22Rv1 (cell line): ENCODE results near the gene MAPK6.
A peak's percentile ranks its signal among the peaks of the same experiment; 100 is the strongest.

Source experiments
- H3K27ac ChIP-seq: fragments of 450-650 bp; 2 replicates; pipeline ENCODE4 v1.5.1; 2017
- CTCF ChIP-seq: fragments of 450-650 bp; IDR thresholded peaks from 2 replicates; pipeline ENCODE4 v1.5.1; 2017; ENCODE audit warnings: mild to moderate bottlenecking
- ZFX ChIP-seq: fragments of 450-650 bp; IDR thresholded peaks from 2 replicates; pipeline ENCODE4 v1.6.1; 2017; ENCODE audit warnings: antibody characterized with exemption, borderline replicate concordance

Gene MAPK6

GRCh38 chr15:52018693-52019393, at the start of gene MAPK6:
Gene MAPK6, plus strand, starts transcription at chr15:52019219. Its CDS starts 27,242 bp downstream, at chr15:52046461.
- peak within 1 kb of the TSS; percentile 98 for H3K27ac ChIP-seq
- TF ChIP-seq ZFX (no peak), CTCF (no peak; the same call in 1 of the 2 replicates)

GRCh38 chr15:51969728-51970127, 49.3 kb upstream of the MAPK6 start:
- no peak for TF ChIP-seq CTCF
- TF ChIP-seq ZFX: no peak
- H3K27ac ChIP-seq: peak overlapping the region; percentile 83

GRCh38 chr15:51970132-51970817, 48.7 kb upstream of the MAPK6 start:
- TF ChIP-seq ZFX (no peak), CTCF (no peak)
- H3K27ac ChIP-seq: peak overlapping the region; percentile 83

- H3K27ac ChIP-seq: peak overlapping the region; percentile 83
- TF ChIP-seq ZFX: no peak
- TF ChIP-seq CTCF: no peak
Measured at GRCh38 chr15:51971032-51971374, 48.0 kb upstream of the MAPK6 start.

GRCh38 chr15:51971375-51972133, 47.5 kb upstream of the MAPK6 start, which contains the start of gene LEO1:
Gene LEO1, minus strand, starts transcription at chr15:51971778. Its CDS starts 33 bp downstream, at chr15:51971745.
- peak within 1 kb of the TSS; percentile 83 for H3K27ac ChIP-seq
- TF ChIP-seq CTCF (peak; percentile 54), ZFX (no peak)

GRCh38 chr15:51973220-51973619, 45.8 kb upstream of the MAPK6 start:
- no peak overlapping the region for H3K27ac ChIP-seq
- TF ChIP-seq ZFX (no peak), CTCF (no peak)
